GM21717 (cell line): ENCODE data around the gene MROH7.

Experiments used
- ATAC-seq: cut with Tn5 transposase; IDR thresholded peaks from one replicate; pipeline ENCODE4 v1.9.1; 2021; ENCODE audit warnings: mild to moderate bottlenecking, moderate library complexity; ENCODE audit not compliant: unreplicated experiment

Gene MROH7

DNA sequence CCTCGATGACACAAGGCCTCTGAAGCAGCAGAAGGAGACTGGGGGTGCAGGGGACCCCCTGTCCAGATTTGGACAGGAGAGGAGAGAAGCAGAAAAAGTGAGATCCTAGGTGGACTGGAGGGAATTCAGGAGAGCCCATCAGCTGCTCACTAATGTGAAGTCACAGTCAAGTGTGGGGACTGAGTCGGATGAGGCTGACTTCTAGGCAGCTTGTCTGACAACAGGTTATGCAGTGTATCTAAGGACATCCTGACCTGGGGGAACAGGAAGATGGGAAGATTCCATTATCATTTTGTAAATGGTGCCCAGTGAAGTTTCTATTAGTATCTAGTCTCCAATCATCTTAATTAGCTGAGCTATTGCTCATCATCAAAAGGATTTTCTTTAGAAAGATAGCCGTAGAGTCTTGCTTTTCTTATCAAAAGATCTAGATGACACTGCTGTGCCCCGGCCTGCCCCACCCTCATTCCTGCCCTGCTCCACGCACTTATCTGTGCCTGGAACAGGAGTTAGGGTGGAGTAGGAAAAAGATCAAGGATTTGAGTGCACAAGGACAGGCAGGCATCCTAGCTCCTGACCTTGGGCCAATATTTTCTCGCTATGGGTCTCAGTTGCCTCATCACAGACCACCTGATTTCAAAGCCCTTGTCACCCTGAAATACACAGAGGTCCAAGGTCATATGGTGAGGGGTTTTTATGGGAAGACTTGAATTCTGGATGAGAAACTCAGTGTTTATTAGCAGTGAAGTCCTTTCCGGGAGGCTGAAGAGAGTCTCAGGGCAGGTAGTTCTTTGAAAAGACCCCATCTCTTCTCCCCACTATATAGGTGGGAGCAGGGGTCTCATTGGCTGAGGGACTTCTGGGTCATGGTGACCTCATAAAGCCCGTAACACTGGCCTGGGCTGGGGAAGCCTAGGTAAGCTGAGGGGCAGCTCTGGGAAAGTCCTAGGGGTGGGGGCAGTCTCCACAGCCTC is at the start of gene MROH7:
Gene MROH7 (plus strand): TSS at position 924 of the 974 bp plus-strand sequence. CDS start 11,141 bp downstream, outside the sequence.
- ATAC-seq, result no peak

DNA sequence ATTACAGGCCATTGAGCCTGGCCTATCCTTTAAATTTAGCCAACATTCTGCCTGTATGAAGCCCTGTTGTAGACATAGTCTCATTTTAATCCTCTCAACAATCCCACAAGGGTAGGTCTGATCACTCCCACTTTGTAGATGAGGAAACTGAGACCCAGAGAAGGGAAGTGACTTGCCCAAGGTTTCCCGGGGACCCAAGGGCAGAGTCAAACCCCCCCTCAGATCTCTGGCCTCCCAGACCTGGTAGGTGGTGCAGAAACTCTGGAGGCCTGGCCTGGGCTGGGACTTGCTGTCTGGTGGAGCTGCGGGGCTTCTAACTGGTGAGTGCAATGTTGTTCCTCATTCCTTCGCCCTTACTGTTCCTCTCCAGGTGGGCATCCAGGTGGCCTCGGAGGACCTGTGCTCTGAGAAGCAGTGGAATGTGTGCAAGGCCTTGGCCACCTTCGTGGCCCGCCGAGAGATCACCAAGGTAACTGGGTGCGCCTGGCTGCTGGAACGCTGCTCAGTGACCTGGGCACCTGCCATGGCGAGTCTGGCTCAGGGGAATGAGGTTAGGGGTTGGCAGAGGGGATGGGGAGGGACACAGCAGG is 47.9 kb upstream of the MROH7 start:
- ATAC-seq, result no peak

DNA sequence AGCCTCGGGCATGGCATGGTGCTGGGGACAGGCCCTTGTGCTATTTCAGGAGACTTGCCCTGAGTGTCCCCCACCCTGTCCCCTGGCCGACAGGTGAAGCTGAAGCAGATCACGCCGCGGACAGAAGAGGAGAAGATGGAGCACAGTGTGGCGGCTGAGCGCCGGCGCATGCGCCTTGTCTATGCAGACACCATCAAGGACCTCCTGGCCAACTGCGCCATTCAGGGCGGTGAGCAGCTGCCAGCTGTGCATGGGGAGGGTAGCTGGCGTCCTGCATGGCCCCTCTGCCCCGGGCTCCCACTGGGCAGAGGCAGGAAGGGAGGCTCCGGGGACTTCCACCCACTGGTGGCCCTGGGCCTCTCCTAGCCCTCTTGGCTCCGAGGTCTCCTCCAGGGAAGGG is 47.1 kb upstream of the MROH7 start:
- no peak for ATAC-seq

DNA sequence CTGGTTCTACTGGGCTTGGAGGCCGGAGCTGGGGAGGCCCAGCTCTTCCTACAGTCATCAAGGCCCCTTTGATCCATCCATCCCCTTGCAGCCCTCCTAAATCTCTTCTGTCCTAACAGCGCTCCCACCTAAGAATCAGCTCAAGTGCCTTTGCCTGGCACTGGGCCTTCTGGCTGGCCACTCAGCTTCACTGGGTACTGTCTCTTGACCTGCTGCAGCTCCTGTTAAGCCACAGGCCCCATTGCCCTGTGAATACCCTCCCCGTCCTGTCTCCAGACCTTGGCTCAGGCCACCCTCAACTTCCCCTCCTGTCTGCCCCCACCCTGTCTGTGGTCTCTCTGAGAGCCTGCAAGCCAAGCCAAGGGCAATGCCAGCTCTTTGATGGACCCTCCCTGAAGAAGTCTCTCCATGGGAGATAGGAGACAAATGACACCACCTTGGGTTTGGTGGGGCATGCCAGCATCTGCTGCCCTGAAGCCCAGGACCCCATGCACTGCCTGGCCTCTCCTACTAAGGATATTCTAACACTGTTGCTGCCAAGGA is 45.6 kb upstream of the MROH7 start:
- ATAC-seq, result no peak

DNA sequence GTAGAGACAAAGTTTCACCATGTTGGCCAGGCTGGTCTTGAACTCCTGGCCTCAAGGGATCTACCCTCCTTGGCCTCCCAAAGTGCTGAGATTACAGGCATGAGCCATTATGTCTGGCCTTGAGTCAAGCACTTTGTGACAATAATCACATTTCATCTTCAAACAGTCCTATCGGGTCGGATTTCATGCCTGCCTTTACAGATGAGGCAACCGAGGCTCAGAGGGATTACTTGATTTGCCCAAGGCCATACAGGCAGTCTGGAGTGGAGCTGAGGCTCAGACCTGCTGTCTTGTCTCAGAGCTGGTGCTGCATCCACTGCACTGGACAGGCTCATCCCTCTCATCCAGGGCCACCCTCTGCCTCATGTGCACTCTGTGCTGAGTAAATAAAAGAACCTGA is 44.8 kb upstream of the MROH7 start:
- no peak for ATAC-seq

DNA sequence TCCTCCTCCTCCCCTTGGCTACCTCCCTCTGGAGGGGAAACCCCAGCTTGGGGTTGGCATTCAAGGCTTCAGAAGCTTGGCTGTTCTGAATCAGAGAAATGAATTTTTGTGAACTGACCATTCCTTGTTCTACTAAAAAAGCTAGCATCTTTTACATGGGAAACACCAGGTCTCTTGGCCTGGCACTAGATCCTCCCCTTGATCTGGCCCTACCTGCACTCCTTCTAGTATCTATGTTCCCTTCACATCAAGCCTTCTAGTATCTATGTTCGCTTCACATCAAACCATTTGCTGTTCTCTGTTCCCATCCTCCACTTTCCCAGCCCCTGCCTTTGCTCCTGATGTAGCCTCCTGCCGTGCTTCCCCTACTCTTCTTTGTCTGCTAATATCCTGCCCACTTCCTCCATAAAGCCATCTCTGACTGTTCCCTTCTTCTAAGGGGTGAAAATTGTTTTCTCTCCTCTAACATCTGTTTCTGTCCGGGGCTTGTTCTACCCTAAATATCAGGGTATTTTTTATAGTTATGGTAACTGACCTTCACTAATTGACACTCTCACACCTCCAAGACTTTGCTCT is 44.0 kb upstream of the MROH7 start:
- no peak for ATAC-seq

DNA sequence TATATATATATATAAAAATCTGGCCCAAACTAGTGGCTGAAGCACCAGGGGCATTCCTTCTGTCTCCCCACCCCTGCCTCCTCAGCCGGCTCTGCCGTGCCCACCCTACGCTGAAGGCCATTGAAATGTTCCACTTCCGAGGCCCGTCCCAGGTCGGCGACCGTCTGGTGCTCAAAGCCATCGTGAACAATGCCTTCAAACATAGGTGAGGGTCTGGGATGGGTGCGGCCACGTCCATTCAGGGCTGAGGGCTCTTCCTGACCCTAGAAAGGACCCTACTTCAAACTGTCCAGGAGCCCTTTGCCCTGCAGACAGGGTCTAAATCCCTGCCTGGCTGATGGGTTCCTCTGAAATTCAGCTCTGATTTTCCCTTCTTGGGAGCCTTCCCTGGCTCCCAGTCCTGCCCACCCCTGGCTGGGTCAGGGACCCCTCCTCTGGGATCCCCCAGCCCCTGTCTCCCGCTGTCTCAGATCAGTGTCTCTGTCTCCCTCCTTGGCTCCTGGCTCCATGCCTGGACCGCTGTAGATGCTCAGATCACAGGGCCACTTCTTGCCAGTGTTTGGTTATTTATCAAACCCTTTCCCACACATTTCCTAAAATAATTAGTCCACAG is 42.3 kb upstream of the MROH7 start:
- no peak for ATAC-seq

DNA sequence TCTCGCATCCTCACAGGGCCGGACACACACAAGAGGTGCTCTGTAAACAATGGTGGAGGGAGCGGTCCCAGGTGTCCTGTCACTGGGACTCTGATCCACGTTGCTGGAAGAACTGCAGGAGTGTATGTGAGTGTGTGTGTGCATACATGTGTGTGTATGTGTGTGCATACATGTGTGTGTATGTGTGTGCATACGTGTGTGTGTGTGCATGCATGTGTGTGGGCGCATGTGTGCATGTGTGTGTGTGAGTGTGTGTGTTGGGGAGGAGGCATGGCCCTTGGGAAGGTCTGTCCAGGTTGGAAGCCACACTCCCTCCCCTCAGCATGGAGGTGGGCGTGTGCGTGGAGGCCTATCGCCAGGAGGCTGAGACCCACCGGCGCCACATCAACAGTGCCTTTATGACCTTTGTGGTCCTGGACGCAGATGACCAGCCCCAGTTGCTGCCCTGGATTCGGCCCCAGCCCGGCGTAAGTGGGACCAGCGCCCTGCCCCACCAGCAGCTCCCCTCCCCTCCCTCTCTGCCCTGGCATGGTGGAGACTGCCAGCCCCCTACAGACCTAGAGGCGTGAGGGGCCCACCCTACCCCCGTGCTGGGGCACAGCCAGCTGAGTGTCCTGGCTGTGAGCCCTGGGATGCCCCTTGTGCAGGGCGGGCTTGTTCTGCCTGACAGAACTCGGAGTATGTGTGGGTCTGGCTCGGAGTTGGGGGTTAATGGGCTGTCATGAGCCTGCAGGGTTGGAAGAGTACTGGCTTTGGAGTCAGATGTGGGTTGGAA is 40.5 kb upstream of the MROH7 start:
- ATAC-seq, result no peak

DNA sequence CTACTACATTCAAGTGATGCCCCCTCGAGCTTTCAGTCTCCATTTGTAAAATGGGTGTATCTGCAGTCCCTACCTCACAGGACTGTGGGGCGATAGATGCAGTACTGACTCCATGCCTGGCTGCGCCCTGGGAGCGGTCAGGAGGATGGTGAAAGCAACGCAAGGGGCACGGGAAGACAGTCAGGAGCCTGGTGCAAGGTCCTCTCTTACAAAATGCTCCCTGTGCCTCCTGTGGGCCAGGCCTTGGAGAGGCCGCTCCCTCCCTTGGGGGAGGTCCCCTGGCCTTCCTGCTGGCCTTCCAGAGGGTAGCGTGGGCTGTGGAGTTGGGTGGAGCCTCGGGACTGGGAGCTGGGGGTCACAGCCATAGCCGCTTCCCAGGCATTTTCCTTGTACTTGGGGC is 39.9 kb upstream of the MROH7 start:
- no peak for ATAC-seq

DNA sequence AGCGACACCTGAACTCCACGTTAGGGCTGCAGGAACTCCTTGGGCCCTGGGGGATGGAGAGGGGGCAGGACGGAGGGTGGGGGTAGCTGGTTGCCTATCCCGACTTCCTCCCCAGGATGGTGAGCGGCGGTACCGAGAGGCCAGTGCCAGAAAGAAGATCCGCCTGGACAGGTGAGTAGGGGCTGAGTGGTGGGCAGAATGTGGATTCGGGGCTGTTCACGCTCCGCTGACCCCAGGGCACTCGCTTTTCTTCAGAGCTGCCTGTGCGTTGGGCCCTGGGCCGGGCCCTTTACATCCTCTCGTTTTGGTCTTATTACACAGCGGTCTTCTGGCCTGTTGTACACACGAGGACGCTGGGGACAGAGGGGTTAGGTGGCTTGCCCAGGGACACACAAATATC is 39.0 kb upstream of the MROH7 start:
- no peak for ATAC-seq

DNA sequence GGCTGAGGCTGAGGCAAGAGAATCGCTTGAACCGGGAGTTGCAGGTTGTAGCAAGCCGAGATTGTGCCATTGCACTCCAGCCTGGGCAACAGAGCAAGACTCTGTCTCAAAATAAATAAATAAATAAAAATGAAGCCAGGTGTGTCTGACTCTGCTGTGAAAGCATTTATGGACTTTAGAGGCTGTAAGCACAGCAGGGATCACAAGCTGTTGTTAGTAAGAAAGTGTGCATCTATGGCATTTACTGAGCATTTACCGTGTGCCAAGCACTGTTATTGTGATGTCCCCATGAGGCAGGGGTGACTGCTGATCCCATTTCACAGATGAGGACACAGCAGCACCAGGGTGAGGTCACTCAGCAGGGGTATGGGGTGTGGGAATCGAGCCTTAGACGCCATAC is 38.3 kb upstream of the MROH7 start:
- no peak for ATAC-seq

DNA sequence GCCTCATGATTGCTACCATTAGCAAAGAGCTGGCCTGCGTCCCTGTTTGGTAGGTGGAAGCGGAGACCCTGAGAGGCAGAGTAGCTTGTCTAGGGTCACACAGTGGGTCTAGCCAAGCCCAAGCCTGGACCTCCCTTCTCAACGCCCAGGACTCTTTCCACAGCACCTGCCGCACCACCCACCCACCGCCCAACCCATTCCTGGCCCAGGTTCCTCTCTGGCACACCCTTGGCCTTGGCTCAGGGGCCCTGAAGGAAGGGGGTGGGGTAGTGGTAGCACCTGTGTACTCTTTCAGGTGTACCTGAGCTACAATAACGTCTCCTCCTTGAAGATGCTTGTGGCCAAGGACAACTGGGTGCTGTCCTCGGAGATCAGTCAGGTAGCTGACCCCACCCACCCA is 37.5 kb upstream of the MROH7 start:
- no peak for ATAC-seq

DNA sequence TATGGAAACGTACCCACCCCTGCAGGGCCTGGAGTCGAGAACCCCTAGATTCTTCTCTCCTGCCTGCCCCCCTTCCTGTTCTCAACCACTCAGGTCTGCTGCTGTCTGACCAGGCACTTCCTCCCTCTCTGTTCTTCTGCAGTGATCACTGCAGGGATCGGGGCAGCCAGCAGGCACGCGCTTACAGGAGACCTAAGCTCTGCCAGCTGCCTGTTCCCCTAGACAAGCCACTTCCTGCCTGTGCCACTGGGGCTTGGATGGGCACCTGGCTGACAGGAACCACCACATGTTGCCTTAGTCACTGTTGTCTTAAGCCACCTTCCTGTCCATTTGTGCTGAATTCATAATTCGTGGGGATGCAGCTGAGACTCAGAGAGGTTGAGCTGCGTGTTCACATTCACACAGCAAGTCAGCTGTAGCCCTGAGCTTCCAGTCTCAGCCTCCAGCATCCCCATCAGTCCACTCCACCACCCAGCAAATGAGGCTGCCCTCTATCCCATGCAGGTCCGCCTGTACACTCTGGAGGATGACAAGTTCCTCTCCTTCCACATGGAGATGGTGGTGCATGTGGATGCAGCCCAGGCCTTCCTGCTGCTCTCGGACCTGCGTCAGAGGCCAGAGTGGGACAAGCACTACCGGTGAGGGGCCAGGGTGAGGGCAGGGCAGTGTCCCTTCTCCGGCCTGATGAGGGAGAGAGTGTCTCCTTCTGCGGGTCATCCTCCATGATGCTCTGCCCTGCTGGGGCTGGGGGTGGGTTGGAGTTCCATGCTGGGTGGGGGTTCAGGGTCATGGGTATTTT is 36.8 kb upstream of the MROH7 start:
- ATAC-seq, result no peak

DNA sequence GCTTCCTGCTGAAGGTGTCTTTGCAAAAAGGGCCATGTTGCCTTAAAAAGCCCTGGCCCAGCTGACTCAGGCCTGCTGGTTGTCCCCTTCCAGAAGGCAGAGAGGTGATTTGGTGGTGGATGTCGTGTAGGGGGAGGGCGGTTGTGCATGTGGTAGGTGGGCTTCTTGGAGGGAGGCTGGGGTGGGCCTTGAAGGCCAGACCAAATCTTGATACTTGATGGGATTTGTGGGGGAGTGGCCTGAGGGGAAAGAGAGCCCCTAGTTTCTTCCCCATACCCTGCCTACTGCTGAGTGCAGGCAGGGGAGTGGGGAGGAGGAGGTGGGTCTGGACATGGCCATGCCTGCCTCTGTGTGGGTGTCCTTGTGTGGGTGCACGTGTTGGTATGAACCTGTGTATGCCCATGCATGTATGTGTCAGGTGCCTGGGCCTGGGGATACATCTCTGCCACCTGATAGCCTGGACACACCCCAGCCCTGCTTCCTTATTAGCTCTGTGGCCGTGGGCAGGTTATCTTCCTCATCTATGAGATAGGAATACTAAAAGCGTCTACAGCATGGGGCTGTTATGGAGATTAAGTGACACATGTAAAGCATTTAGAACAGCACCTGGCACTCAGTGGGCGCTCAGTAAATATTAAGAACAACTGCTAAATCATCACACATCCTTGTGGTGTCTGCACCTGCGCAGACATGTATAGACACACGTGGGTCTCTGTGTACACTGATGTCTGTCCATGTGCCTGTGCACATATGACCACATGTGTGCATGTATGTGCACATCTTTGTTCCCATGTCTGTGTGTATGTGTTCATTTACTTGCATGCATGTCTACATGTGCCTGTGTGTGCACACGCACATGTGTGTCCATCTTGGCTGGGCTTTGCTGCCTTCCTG is 35.2 kb upstream of the MROH7 start:
- ATAC-seq, result no peak

DNA sequence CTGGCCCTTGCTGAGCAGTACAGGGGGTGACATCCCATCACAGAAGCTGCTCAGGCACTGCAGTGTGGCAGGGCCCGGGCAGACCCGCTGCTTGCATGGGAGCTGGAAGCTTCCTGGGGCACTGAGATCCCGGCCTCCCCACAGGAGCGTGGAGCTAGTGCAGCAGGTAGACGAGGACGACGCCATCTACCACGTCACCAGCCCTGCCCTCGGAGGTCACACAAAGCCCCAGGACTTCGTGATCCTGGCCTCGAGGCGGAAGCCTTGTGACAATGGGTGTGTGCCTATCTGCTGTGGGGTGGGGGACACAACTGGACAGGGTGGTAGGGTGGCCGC is 34.6 kb upstream of the MROH7 start:
- ATAC-seq, result no peak

DNA sequence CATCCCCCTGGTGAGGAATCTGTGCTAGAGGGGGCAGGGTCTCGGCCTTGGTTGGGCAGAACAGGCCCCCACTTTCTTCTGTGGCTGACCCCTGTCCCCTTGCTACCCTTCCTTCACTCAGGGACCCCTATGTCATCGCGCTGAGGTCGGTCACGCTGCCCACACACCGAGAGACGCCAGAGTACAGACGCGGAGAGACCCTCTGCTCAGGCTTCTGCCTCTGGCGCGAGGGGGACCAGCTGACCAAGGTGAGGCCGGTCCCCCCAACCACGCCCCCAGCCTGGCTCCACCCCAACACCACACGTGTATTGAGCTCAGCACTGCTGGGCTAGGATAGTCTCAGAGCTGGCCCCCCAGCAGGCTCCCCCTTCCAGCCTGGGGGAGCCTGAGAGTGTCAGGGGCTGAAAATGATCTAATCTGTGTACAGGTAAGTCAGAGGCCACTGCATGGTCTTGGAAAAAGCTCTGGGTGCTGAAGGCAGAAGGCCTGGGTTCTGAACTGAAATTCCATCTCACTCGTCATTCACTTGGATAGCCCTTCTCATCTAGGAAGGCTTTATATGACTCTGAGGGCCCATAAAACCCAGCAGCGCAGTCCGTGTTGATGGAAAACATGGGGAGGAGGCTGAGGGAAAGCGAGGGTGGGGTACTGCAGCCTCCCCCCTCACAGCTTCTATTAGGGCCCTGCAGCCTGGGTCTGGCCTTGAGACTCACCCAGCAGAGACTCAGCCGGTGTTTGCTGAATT is 33.6 kb upstream of the MROH7 start:
- no peak for ATAC-seq

DNA sequence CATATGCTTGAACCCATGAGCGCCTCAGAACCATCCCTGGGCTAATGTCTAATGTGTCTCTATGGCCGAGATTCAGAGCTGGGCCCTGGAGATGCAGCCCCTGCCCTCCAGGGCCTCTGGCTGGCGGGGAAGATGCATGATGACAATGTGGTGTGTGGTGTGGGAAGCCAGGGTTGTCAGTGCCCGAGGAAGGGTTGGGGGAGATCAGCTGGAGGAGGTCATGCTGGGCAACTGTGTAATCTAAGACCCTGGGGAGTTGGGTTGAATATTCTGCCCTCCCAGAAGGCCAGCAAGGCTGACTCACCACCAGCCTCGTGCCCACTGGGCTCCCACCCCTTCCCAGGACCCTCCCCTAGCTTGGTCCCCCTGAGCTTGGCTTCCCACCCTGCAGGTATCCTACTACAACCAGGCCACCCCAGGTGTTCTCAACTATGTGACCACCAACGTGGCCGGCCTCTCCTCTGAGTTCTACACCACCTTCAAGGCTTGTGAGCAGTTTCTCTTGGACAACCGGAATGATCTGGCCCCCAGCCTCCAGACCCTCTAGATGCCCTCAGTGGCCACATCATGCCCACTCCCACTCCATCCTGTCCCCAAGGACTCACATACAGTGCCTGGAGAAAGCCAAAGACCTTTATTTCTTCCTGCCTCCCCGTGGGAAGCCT is 32.9 kb upstream of the MROH7 start:
- ATAC-seq, result no peak
